Measurements from ENCODE around the gene ITGB3.
A peak's percentile ranks its signal among the peaks of the same experiment; 100 is the strongest.
"Not testable (repeated sequence)": the region's sequence is repeated elsewhere in the genome, so short reads cannot be mapped to it uniquely, and the experiment has no call there.

ITGB3 gene

DNA sequence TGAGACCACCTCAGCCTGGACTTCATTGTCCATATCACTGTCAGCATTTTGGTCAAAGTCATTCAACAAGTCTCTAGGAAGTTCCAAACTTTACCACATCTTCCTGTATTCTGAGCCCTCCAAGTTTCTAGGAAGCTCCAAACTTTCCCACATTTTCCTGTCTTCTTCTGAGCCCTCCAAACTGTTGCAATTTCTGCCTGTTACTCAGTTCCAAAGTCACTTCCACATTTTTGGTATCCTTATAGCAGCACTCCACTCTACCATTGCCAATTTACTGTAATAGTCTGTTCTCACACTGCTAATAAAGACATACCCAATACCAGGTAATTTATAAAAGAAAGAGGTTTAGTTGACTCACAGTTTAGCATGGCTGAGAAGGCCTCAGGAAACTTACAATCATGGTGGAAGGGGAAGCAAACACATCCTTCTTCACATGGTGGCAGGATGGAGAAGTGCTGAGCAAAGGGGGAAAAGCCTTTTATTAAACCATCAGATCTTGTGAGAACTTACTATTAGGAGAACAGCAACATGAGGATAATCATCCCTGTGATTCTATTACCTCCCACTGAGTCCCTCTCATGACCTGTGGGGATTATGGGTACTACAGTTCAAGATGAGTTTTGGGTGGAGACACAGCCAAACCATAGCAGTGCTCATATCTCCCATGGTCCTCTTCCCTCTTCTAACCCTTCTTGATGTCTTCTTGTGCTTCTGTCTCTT is 16.1 kb downstream of the ITGB3 start:
- not testable (repeated sequence) for H3K27ac ChIP-seq, H3K4me3 ChIP-seq

DNA sequence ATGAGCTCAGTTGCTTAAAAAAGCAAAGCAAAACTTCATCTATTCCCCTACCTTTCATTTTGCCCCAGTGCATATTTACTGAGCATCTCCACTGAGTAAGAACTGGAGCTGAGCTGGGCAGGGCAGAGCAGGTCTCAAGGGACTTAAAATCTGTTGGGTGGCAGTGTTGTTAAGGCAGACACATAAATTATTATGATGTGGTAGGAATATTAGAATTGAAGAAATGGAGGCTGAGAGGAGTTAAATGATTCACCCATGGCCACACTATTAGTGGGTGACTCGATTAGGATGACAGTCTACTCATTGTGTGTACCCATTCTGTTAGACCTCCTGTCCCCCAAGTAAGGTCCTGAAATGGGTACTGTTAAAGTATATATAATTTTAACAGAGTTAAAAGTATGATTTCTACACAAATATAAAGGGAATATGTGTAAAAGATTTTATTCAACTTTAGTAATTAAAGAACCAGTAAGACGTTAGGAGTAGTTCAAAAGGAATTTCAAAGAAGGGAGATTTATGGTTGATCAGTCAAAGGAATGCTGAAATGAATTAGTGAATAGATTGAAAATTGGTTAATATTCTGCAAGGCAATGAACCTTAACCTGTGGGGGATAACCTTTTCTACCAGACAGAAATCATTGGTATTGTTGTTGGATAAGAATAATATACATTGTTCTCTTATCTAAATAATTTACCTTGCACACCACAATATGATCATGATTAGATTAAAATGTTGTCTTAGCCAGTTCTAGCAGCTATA is 17.5 kb downstream of the ITGB3 start:
- Histone ChIP-seq H3K4me3 (no peak overlapping the region), H3K27ac (no peak overlapping the region)

DNA sequence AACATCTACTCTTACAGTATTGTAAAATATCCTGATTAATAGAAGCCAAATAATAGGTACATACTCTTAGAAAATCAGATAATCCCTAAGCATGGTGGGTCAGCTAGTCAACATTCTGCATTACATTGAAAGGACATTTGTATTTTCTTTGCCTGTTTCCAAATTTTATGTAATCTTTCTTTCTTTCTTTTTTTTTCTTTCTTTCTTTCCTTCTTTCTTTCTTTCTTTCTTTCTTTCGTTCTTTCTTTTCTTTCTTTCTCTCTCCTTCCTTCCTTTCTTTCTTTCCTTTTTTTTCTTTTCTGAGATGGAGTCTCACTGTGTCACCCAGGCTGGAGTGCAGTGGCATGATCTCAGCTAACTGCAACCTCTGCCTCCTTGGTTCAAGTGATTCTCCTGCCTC is 18.9 kb downstream of the ITGB3 start:
- no peak overlapping the region for H3K27ac ChIP-seq

GRCh38 chr17:47273245-47273644 is 19.6 kb downstream of the ITGB3 start:
- H3K4me3 ChIP-seq: no peak overlapping the region
- no peak overlapping the region for H3K27ac ChIP-seq

More for the DNA sequence above, 18.9 kb downstream of the ITGB3 start:
- no peak overlapping the region for H3K4me3 ChIP-seq

DNA sequence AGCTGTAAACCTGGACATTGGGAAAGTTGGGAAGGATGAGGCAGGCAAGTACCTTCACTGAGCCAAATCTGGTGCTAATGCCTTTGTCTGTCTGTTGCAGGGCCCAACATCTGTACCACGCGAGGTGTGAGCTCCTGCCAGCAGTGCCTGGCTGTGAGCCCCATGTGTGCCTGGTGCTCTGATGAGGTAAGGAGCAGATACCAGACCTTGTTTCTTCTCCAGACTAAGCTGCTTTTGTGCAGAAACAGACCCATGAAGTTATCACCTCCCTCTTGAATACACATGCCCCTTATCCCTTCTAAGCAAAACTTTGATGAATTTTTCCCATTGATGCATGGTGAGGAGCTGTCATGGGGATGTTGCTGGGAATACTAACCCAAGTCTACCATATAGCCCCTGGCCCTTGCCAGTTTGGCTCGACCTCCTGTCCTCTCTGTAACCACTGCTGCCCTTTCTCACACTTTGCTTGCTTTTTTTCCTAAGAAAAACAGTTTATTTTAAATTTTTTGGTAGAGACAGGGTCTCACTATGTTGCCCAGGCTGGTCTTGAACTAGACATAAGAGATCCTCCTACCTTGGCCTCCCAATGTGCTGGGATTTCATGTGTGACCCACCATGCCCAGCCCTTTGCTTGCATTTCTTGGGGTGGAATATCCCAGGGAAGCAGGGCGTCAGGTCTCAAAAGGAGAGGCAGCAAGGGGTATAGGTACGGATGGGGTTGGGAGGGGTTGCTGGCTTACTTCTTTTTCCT is 20.9 kb downstream of the ITGB3 start:
- peak overlapping the region in 7 of 21 experiments; percentile 59 to 80 (median 72) for H3K27ac ChIP-seq
- no peak overlapping the region for H3K4me3 ChIP-seq

DNA sequence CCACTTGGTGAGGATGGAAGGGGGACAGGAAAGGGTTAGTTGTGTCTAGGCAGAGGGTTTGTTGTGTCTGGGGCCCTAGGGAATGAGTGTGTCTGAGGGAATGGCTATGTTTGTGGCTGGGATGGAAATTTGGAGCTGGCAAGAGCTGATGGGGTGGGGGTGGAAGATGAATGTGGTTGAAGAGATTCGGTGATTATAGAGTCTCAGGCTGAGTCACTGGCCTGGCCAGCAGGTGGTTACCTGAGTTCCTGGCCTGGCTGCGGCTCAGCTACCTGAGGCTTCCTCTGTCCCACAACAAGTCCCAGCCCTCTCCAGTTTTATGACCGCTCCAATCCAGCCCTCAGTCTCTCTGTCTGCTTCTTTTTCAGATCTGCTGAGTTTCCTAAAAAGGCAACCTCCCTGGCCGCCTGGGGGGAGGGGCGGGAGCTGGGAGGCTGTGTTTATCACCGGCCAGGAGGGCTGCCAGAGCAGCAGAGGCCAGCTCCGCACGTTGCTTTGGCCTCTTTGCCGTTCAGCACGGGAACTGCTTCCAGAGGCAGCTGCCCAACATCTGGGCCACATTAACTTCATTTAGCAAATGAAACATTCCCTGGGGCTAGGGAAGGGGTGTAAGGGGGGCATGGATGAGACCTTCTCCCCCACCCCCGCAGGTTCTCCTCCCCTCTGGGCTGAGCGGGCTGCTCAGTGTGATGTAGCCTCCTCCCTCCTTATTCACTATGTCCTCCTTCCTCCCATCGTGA is 21.8 kb downstream of the ITGB3 start:
- H3K4me3 ChIP-seq: no peak overlapping the region
- H3K27ac ChIP-seq: peak overlapping the region in 15 of 21 experiments; percentile 23 to 80 (median 70)

- H3K4me3 ChIP-seq: no peak overlapping the region
- peak overlapping the region in 19 of 21 experiments; percentile 6 to 80 (median 62) for H3K27ac ChIP-seq
These were observed 22.8 kb downstream of the ITGB3 start for GRCh38 chr17:47276444-47276843.

GRCh38 chr17:47276868-47277267 is 23.2 kb downstream of the ITGB3 start:
- peak overlapping the region in 15 of 21 experiments; percentile 6 to 80 (median 70) for H3K27ac ChIP-seq
- no peak overlapping the region for H3K4me3 ChIP-seq

GRCh38 chr17:47277921-47278320 is 24.3 kb downstream of the ITGB3 start:
- Histone ChIP-seq H3K4me3 (no peak overlapping the region), H3K27ac (peak overlapping the region in 11 of 21 experiments; percentile 20 to 84 (median 70))

GRCh38 chr17:47278561-47278960 is 24.9 kb downstream of the ITGB3 start:
- H3K27ac ChIP-seq: peak overlapping the region in 19 of 21 experiments; percentile 20 to 84 (median 64)
- H3K4me3 ChIP-seq: no peak overlapping the region

- Histone ChIP-seq H3K4me3 (no peak overlapping the region), H3K27ac (peak overlapping the region in 19 of 21 experiments; percentile 33 to 84 (median 68))
These were observed 25.6 kb downstream of the ITGB3 start for GRCh38 chr17:47279062-47279801.

GRCh38 chr17:47280072-47280811 is 26.6 kb downstream of the ITGB3 start:
- Histone ChIP-seq H3K27ac (peak overlapping the region in 19 of 21 experiments; percentile 33 to 84 (median 68)), H3K4me3 (no peak overlapping the region)

DNA sequence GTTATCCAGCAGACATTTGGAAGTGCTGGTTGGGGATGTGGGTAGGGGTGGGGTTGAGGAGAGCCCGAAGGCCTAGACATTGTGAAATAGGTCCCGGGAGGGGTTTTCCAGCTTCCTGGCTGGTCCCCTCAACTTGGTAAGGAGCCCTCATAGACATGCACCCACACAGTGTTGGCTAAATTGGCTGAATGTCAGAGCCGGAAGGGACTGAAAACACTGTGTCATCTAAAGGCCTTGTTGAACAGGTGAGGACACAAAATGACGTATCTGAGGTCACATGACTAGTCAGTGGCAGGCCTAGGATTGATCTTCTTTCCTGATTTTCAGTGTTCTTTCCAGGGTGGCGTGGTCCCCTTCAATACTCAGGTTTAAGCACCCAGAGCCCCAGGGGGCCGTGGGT is 27.6 kb downstream of the ITGB3 start:
- peak overlapping the region in 3 of 21 experiments; percentile 9 to 84 (median 78) for H3K27ac ChIP-seq
- H3K4me3 ChIP-seq: no peak overlapping the region

- no peak overlapping the region for H3K27ac ChIP-seq
- H3K4me3 ChIP-seq: no peak overlapping the region
These were observed 31.4 kb downstream of the ITGB3 start for GRCh38 chr17:47285003-47285402.

GRCh38 chr17:47286198-47286914 is 32.7 kb downstream of the ITGB3 start:
- Histone ChIP-seq H3K27ac (no peak overlapping the region), H3K4me3 (no peak overlapping the region)

GRCh38 chr17:47287068-47287467 is 33.4 kb downstream of the ITGB3 start:
- no peak overlapping the region for H3K4me3 ChIP-seq
- no peak overlapping the region for H3K27ac ChIP-seq

DNA sequence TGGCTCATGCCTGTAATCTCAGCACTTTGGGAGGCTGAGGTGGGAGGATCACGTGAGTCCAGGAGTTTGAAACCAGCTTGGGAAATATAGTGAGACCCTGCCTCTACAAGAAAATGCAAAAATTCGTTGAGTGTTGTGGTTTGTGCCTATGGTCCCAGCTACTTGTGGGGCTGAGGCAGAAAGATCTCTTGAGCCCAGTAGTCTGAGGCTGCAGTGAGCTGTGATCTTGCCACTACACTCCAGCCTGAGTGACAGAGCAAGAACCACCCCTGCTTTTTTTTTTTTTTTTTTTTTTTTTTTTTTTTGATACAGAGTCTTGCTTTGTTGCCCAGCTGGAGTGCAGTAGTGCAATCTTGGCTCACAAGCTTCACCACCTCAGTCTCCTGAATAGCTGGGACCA is 34.0 kb downstream of the ITGB3 start:
- Histone ChIP-seq H3K27ac (no peak overlapping the region), H3K4me3 (no peak overlapping the region)
